Esophagus muscularis mucosa (tissue), 4 donors: ENCODE results near the gene SND1. TPM values are rescaled to one million over a fixed set of nuclear protein-coding genes. Genes with fewer than 3 reads are reported as not detected.

Experiments used
- DNase-seq: peaks from one replicate; pipeline ENCODE4 v3.0.0-alpha.2; 2017; ENCODE audit errors: extremely low spot score
- H3K27ac ChIP-seq, 4 donors: fragments of 200-600 bp; sonication (generic); replicated peaks in 1 of 4; 1 replicate in 3 of 4; 2 replicates in 1 of 4; pipeline ENCODE4 v1.5.1; 2016 to 2019; ENCODE audit warnings: mild to moderate bottlenecking in 1 of 4
- H3K27me3 ChIP-seq, 4 donors: fragments of 200-600 bp; sonication (generic); one replicate each; pipeline versions ENCODE4 v1.5.1 to v1.6.0; 2016 to 2019
- H3K36me3 ChIP-seq, 4 donors: fragments of 200-600 bp; sonication (generic); one replicate each; pipeline ENCODE4 v1.5.1; 2016 to 2019
- H3K4me1 ChIP-seq, 4 donors: fragments of 200-600 bp; sonication (generic); one replicate each; pipeline ENCODE4 v1.5.1; 2016 to 2019
- H3K4me3 ChIP-seq, 4 donors: fragments of 200-600 bp; sonication (generic); 1 replicate in 2 of 4; 2 replicates in 2 of 4; pipeline ENCODE4 v1.5.1; 2016 to 2019; ENCODE audit warnings: mild to moderate bottlenecking in 4 of 4, moderate library complexity in 1 of 4
- H3K9me3 ChIP-seq, 4 donors: fragments of 200-600 bp; sonication (generic); 1 replicate in 3 of 4; 2 replicates in 1 of 4; pipeline ENCODE4 v1.5.1; 2016 to 2019
- EP300 ChIP-seq: sonication (generic); formaldehyde crosslinking; IDR thresholded peaks from one replicate; pipeline ENCODE4 v1.6.1; 2017; ENCODE audit warnings: antibody characterized with exemption
- POLR2A ChIP-seq: fragments of 450-650 bp; IDR thresholded peaks from one replicate; pipeline ENCODE4 v1.6.1; 2017; ENCODE audit warnings: antibody characterized with exemption, moderate library complexity, mild to moderate bottlenecking, low read depth
- POLR2AphosphoS5 ChIP-seq, 2 donors: sonication (generic); formaldehyde crosslinking; IDR thresholded peaks; one replicate each; pipeline ENCODE4 v1.6.1; 2017; ENCODE audit warnings: antibody characterized with exemption in 2 of 2
- WGBS: methylation state at CpG from one replicate; pipeline ENCODE4 v1.1.5; 2018; 5-methylcytosine and 5-hydroxymethylcytosine counted together
- intact Hi-C: fragments of 100-400 bp; cut with DNase I; formaldehyde crosslinking; loops from one replicate; pipeline ENCODE4 v1.15.1; 2023
- total RNA-seq, 4 donors: library from RNA; depleted of rRNA; stranded (reverse); fragments of >200 nt; gene quantifications; one replicate each; pipeline versions ENCODE4 v1.1.0 to v1.2.1, GENCODE V29; 2016
- TF ChIP-seq, protein P1 (sequence below), 3 experiments: fragments of 200-600 bp in 2 of 3; fragments of 450-650 bp in 1 of 3; sonication (generic) in 2 of 3; IDR thresholded peaks; one replicate each; pipeline ENCODE4 v1.5.1; 2017 to 2019; ENCODE audit warnings: antibody characterized with exemption in 3 of 3, mild to moderate bottlenecking in 2 of 3, moderate library complexity in 1 of 3

The SND1 gene
- total RNA-seq, 4 donors from 2014 or later = 71.4 to 91.2 (median 81.3) TPM

DNA sequence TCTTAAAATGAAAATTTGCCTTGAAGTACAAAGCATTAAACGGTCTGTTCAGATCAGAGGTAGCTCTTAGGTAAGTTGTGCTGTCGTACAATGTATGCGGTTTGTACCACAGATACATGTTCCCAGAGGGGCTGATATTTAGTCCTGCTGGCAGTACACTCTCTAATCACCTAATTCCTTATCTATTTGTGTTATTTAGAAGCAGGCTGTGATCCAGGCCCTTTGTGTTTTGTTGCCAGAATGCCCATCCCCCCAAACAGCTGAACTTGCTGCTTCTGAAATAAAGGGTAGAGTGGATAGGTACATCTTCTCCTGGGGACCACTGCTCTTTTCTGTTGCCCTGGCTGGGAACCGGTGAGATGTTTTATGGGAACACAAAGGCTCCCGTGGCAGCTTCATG is 84.5 kb downstream of the SND1 start:
- intact Hi-C loops = no loop called here
- no peaks in the 10 kb centered on the region for H3K4me1 ChIP-seq
- no peaks in the 10 kb centered on the region for H3K27me3 ChIP-seq
- TF ChIP-seq EP300 = no peak
- TF ChIP-seq, protein P1, sequence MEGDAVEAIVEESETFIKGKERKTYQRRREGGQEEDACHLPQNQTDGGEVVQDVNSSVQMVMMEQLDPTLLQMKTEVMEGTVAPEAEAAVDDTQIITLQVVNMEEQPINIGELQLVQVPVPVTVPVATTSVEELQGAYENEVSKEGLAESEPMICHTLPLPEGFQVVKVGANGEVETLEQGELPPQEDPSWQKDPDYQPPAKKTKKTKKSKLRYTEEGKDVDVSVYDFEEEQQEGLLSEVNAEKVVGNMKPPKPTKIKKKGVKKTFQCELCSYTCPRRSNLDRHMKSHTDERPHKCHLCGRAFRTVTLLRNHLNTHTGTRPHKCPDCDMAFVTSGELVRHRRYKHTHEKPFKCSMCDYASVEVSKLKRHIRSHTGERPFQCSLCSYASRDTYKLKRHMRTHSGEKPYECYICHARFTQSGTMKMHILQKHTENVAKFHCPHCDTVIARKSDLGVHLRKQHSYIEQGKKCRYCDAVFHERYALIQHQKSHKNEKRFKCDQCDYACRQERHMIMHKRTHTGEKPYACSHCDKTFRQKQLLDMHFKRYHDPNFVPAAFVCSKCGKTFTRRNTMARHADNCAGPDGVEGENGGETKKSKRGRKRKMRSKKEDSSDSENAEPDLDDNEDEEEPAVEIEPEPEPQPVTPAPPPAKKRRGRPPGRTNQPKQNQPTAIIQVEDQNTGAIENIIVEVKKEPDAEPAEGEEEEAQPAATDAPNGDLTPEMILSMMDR (IDR thresholded peaks at IDR 0.05) = no peak
- TF ChIP-seq POLR2AphosphoS5 (IDR thresholded peaks at IDR 0.05) = no peak
- no peak for TF ChIP-seq POLR2A
- H3K9me3 ChIP-seq = no peaks in the 10 kb centered on the region
- H3K27ac ChIP-seq = no peak overlapping the region
- peaks cover 0 to 18% (median 5%) of the 10 kb centered on the region in 4 donors for H3K36me3 ChIP-seq
- no peak overlapping the region for H3K4me3 ChIP-seq
- WGBS = 95% methylated on average over 5 of the region's 5 CpGs
- DNase-seq = peak; percentile 82

DNA sequence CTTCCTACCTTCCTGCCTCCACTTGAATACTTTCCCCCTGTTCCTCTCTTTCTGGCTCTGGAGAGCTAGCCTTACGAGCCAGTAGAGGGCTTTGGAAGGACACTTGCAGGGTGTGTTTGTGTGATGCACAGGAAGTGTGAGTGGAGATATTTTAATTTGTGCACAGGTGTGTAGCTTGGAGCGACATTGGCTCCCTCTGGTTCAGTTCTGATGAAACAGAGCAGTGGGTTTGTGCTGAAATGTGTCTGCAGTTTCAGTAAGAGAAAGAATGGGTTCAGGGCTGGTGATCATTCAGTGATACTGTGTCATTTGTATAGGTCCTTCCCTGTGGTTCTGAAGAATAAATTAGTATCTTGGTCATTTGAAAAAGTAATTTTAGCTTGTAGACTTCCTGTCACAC is 86.9 kb downstream of the SND1 start:
- H3K4me3 ChIP-seq = no peak overlapping the region
- no peaks in the 10 kb centered on the region for H3K4me1 ChIP-seq
- intact Hi-C loops = no loop called here
- TF ChIP-seq, protein P1 (IDR thresholded peaks at IDR 0.05) = no peak
- TF ChIP-seq POLR2A = no peak
- TF ChIP-seq POLR2AphosphoS5 (IDR thresholded peaks at IDR 0.05) = no peak
- no peak for TF ChIP-seq EP300
- H3K36me3 ChIP-seq = no peaks in the 10 kb centered on the region
- peak; percentile 31 for DNase-seq
- H3K27me3 ChIP-seq = no peaks in the 10 kb centered on the region
- no peaks in the 10 kb centered on the region for H3K9me3 ChIP-seq
- WGBS = 90% methylated on average over 2 of the region's 2 CpGs
- no peak overlapping the region for H3K27ac ChIP-seq

DNA sequence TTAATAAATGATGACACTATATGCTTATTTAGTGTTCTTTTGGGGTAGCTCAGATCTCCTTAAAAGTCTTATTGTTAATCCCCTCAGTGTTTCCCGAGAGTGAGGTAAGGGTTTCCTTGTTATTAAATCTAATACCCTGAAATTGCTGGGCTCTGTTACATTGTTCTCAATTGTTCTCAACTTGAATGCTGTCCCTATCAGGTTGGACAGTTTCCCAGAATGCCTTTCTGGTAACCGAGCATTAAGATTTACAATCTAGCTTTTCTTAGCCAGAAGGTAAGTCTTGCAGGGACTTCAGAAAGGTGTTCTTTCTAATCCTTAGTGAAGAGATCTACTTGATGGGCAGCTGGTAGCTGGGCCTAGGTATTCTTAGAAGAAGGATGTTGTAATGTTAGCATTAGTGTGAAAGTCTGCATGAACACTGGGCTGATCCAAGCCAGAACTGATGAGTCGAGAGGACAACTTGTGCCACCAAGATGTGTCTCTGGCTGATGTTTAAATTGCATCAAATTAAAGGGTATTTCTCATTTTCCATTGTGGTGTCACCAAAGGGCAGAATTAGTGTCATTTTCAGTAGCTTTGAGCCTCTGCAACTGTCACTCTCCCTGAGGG is 89.9 kb downstream of the SND1 start:
- 84% methylated on average over 3 of the region's 3 CpGs for WGBS
- intact Hi-C loops = no loop called here

DNA sequence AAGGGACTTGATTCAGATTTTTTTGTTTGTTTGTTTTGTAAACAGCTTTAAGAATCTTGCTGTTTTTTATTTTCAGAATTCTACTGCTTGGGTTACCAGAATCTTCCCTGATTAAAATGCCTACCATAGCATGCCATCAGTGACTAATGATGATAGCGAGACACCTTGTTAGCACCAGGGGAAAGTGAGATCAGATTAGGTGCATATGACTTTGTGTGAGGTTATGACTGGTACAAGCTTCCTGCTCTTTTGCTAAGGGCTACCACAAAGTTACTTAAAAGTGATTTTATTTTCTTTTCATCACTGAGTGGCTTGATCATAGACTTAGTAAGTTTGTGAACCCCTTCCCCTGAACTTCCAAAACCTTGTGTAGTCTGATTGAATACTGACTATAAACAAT is 93.5 kb downstream of the SND1 start:
- intact Hi-C loops = no loop called here
- no peaks in the 10 kb centered on the region for H3K4me1 ChIP-seq
- H3K27ac ChIP-seq = no peak overlapping the region
- WGBS = 93% methylated on average over 1 of the region's 1 CpG
- no peaks in the 10 kb centered on the region for H3K36me3 ChIP-seq
- TF ChIP-seq EP300 = no peak
- DNase-seq = no peak
- H3K27me3 ChIP-seq = no peaks in the 10 kb centered on the region
- H3K9me3 ChIP-seq = no peaks in the 10 kb centered on the region
- H3K4me3 ChIP-seq = no peak overlapping the region

More for the DNA sequence above, 89.9 kb downstream of the SND1 start:
- Histone ChIP-seq H3K4me3 (no peak overlapping the region), H3K4me1 (no peaks in the 10 kb centered on the region), H3K27ac (no peak overlapping the region), H3K36me3 (no peaks in the 10 kb centered on the region), H3K27me3 (no peaks in the 10 kb centered on the region), H3K9me3 (no peaks in the 10 kb centered on the region)
- TF ChIP-seq, protein P1 (IDR thresholded peaks at IDR 0.05) = no peak
- TF ChIP-seq EP300 = no peak
- no peak for TF ChIP-seq POLR2AphosphoS5 (IDR thresholded peaks at IDR 0.05)
- no peak for TF ChIP-seq POLR2A
- no peak for DNase-seq

DNA sequence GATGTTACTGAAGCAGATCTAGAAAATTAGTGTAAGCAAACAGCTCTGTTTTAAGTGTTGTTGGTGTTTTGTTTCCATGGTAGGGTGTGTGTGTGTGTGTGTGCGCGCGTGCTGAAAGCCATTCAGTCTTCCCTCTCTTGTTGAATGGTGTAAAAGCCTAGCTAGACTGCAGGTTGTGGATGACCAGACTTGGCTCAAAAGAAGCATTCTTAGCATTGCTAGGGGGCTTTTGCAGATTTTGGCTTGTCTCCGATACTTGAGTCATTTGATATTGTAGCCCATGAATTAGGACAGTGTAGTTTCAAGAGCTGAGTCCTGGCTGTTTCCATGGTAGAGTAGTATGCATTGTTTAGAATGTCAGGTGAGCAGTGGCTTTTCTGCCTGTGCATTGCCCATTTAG is 99.1 kb downstream of the SND1 start:
- intact Hi-C loops = no loop called here
- H3K4me1 ChIP-seq = peaks cover 0 to 19% (median 6%) of the 10 kb centered on the region in 4 donors
- no peak overlapping the region for H3K4me3 ChIP-seq
- H3K27ac ChIP-seq = no peak overlapping the region
- DNase-seq = no peak
- H3K9me3 ChIP-seq = no peaks in the 10 kb centered on the region
- TF ChIP-seq, protein P1 (IDR thresholded peaks at IDR 0.05) = no peak
- TF ChIP-seq POLR2A = no peak
- no peak for TF ChIP-seq POLR2AphosphoS5 (IDR thresholded peaks at IDR 0.05)
- TF ChIP-seq EP300 = no peak
- WGBS = 63% methylated on average over 4 of the region's 4 CpGs
- no peaks in the 10 kb centered on the region for H3K27me3 ChIP-seq
- no peaks in the 10 kb centered on the region for H3K36me3 ChIP-seq
